ENCODE measurements around the gene FGF1.

FGF1 gene

GRCh38 chr5:142561486-142562097 lies 124.3 kb downstream of the FGF1 start:
- H3K4me3 ChIP-seq (ENCODE audit: low read length) = no peak overlapping the region
- TF ChIP-seq ZNF274 (IDR thresholded peaks at IDR 0.05; ENCODE audit: low read depth, low read length) = no peak

DNA sequence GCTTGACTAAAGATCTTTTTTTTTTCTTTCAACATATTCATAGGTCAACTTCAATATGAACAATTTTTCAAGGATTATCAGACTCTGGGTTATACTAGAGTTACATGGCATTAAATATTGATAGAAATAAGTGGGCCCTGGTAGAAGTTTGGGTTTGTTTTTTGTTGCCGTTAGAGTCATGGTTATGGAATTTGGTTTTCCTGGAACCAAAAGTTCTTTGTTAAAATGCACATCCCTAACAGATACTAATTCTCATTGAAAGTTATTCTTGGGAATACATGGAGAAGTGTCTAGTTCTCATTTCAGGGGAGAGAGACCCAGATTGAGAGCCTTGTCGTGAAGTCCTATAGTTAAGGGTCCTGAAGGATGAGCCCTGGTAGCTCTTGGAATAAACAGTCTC lies 124.9 kb downstream of the FGF1 start:
- no peak overlapping the region for H3K4me3 ChIP-seq (ENCODE audit: low read length)
- TF ChIP-seq ZNF274 (IDR thresholded peaks at IDR 0.05; ENCODE audit: low read depth, low read length) = no peak

DNA sequence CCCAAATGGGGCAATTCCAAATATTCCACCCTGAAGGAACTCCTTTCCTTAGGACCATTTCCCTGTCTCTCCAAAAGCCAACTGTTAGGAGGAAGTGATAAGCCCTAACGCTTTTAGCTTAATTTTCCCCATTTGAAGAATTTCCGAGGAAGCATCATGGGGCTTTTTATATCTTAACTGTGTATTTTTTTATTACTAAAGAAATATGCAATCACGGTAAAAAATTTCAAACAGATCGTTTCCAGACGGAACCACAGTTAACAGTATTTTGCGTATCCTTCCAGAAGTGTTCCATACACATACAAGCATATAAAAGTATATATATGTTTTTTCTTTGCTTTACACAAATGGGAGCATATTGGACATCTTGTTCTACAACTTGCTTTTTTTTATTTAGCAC lies 133.8 kb downstream of the FGF1 start:
- TF ChIP-seq ZNF274 (IDR thresholded peaks at IDR 0.05; ENCODE audit: low read depth, low read length) = no peak
- H3K4me3 ChIP-seq (ENCODE audit: low read length) = no peak overlapping the region

GRCh38 chr5:142551338-142552067 lies 134.4 kb downstream of the FGF1 start:
- no peak for TF ChIP-seq ZNF274 (IDR thresholded peaks at IDR 0.05; ENCODE audit: low read depth, low read length)
- no peak overlapping the region for H3K4me3 ChIP-seq (ENCODE audit: low read length)

DNA sequence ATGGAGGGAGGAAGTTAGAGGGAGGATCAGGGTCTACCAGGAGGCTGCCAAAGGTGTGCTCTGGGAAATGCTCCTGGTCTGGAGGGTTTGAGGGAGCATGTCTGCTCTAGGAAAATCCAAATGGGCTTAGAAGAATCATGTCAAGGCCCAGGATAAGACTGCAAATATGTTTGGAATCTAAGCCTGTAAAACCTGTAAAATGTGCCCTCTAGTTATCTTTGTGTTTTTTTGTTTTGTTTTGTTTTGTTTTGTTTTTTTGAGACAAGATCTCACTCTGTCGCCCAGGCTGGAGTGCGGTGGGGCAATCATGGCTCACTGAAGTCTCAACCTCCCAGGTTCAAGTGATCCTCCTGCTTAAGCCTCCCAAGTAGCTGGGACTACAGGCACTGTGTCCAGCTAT lies 135.4 kb downstream of the FGF1 start:
- TF ChIP-seq ZNF274 (IDR thresholded peaks at IDR 0.05; ENCODE audit: low read depth, low read length) = no peak
- H3K4me3 ChIP-seq (ENCODE audit: low read length) = no peak overlapping the region

- H3K4me3 ChIP-seq (ENCODE audit: low read length) = no peak overlapping the region
- no peak for TF ChIP-seq ZNF274 (IDR thresholded peaks at IDR 0.05; ENCODE audit: low read depth, low read length)
Observed at GRCh38 chr5:142549834-142550233, 136.1 kb downstream of the FGF1 start.

DNA sequence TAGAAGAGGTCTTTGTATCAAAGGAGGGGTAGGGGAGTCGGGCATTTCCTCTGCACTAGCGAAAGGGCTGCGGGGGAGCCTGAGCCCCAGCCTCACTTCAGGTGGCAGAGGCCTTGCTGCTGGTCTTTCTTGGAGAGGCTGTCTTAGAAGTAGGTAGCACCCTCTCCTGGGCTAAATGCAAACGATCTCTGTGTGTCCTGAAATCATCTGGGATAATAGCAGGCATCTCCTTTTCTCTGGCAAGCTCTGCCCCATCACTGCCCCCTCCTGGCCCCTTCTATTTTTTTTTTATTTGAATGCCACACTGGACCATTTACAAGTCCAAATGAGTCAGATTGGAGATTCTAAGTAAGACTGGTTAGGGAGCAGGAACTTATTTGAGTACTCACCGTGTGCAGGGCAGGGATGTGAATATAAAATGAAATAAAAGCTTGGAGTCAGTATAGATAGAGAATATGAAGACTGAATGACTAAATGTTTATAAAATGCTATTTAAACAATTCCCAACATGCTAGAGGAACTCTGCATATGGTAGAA lies 137.1 kb downstream of the FGF1 start:
- no peak overlapping the region for H3K4me3 ChIP-seq (ENCODE audit: low read length)
- no peak for TF ChIP-seq ZNF274 (IDR thresholded peaks at IDR 0.05; ENCODE audit: low read depth, low read length)

DNA sequence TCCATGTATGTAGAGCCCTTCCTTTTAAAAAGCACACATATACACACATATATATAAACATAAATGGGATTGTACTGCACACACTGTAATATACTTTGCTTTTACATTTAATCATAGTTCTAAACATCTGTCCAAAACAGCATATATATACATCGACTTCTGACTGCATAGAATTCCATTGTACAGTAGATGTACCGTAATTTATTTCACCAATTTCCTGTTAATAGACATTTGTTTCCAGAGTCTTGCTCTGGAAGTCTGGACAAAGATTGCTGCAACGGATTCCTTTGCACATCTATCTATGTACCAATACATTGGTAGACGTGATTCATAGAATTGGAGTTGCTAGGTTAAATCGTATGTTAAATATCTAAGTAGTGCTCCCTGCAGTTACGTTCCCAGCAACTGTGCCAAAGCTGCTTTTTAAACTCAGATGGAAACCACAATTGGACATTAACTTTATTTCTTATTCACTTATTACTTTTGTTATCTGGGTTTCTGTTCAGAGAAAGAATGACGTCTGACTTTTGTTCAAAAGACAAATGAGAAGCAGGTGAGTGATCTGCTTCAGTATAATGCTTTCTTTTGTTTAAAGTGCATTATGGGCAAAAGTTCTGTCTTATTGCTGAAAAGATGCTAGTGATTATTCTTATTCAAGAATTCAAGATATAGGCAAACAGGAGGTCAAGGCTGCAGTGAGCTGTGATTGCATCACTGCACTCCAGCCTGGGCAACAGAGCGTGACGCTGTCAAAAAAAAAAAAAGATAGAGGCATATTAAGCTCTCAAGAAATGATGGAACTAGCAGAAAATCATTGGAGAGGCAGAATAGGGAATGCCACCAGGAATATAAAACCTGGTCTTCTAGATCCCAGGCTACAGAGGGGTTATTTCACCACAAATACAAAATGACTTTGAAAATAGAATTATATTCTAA lies 138.2 kb downstream of the FGF1 start:
- H3K4me3 ChIP-seq (ENCODE audit: low read length) = no peak overlapping the region
- no peak for TF ChIP-seq ZNF274 (IDR thresholded peaks at IDR 0.05; ENCODE audit: low read depth, low read length)

DNA sequence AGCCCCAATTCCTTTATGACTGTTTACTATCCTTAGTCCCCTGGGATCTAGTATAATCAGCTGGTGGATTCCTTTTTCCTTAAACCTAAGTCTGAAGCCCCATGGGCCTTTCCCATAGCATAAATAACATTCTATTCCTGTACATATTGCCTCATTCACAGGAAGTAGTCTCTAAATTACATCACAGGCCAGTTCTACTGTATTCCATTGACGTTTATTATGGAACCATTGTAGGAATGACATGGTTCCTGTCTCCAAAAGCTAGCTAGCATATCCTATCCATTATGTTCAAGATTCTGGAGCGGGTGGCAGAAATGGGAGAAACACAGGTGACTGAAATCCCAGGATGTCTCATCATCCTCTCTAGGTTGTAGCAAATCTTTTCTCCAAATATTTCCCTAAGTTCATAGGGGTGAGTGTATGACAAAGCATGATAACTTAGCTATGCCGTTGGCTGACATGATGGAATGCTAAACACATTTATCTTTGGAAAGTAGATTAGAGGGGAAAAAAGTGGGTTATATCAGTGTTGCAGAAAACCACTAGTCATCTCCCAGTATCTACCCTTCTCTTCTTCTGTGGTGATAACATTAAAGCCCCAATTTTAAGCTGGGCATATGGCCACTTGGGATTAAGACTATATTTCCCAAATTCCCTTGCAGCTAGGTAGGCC lies 140.1 kb downstream of the FGF1 start:
- H3K4me3 ChIP-seq (ENCODE audit: low read length) = no peak overlapping the region
- no peak for TF ChIP-seq ZNF274 (IDR thresholded peaks at IDR 0.05; ENCODE audit: low read depth, low read length)

GRCh38 chr5:142544946-142545649 lies 140.8 kb downstream of the FGF1 start:
- H3K4me3 ChIP-seq (ENCODE audit: low read length) = no peak overlapping the region
- no peak for TF ChIP-seq ZNF274 (IDR thresholded peaks at IDR 0.05; ENCODE audit: low read depth, low read length)

DNA sequence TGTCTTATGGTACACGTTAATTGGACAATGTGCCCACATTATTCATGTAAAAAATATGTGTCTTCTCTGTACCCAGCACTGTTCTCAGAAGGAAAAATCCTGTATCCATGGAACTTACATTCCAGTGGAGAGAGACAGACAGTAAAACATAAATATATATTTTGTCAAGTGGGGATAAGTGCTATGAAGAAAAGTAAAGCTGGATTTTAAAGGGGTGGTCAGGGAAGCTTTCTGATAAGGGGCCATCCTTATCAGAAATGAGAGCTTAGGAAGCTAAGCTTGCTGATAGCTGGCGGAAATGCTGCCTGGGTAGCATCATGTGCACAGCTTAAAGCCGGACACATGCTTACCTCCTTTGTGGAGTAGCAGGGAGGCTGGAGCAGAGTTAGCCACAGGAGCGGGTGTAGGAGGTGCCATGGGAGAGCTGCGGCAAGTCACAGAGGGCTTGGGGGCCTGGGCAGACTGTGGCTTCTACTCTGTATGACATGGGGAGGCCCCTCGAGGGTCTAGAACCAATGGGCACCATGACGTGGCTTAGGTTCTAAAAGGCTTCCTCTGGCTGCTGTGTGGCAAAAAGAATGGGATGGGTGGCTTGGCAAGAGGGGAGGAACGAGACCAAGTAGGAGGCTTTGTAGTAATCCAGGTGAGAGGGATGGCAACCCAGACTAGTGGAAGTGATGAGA lies 141.7 kb downstream of the FGF1 start:
- H3K4me3 ChIP-seq (ENCODE audit: low read length) = no peak overlapping the region
- TF ChIP-seq ZNF274 (IDR thresholded peaks at IDR 0.05; ENCODE audit: low read depth, low read length) = no peak

DNA sequence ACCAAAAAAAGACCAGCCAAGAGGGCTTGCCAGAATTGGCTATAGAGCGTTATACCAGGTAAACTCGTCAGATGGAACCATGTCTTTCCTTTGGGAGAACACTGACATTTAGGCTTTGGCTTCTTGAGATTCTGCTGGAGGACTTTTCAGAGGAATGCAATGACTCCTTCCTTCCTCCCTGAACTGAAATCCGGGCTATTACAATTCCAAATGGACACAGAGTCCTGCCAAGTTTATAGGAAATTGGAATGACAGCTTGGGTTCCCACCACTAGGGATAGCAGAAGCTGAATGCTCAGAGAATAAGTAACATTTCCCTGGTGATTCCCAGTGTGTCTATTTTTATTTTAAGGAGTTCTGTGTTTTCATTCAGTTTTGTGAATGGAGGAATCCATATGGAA lies 143.0 kb downstream of the FGF1 start:
- TF ChIP-seq ZNF274 (IDR thresholded peaks at IDR 0.05; ENCODE audit: low read depth, low read length) = no peak
- no peak overlapping the region for H3K4me3 ChIP-seq (ENCODE audit: low read length)

All from GM08714 (cell line).